ENCODE data around the gene RAB23.

GRCh38 chr6:57195457-57195856, 26.6 kb downstream of the RAB23 start:
- no peak for TF ChIP-seq POLR2A (IDR thresholded peaks at IDR 0.05)
- no peak for TF ChIP-seq CTCF (IDR thresholded peaks at IDR 0.05)
- no peak for TF ChIP-seq POLR2AphosphoS5 (IDR thresholded peaks at IDR 0.05)
